ENCODE data around the gene FRAT1. TPM values are rescaled to one million over a fixed set of nuclear protein-coding genes. Genes with fewer than 3 reads are reported as not detected.
A peak's percentile ranks its signal among the peaks of the same experiment; 100 is the strongest.

FRAT1 gene
- total and polyA plus RNA-seq, 2 of the 13 experiments (the other 11 are each of a cell fraction or from before 2014, with no cell fraction given), result 1.7 to 2.3 TPM

DNA sequence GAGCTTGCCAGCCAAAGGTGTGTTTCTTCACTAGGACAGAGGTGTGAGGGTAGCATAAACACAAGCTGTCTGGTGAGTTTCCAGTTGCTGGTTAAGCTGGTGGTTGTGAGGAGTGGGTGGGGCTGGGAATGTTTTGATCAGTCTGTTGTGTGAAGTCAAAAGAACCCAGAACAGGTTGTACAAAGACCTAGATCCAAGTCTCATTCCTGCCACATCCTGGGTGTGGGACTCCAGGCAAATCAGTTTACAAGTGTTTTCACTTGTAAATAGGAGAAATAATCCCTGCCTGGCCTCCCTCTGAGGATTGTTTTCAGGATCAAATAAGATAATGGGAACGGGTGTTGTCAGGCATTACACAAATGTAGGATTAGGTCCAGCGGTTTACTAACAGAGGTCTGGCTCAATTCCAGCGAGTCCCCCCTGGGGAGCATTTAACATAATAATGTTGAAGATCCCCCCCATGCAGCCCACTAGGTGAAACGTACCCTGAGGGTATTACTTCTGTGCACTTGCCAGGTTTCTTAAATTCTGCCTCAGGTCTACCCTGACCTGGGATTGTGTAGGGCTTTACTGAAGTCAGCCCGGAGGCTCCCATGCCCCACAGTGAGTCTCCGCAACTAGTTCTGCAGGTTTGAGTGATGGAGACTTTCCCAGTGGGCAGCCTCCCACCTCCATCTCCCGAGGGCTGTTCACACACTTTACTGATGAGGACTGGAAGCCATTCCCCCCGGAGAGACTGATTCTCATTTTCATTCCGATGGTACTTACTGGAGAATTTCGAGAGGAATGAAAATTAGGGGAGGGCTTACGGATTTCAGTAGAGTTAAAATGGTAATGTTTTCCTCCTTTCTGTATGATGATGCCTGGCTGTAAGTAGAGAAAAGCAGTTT is 18.1 kb downstream of the FRAT1 start:
- Histone ChIP-seq H3K36me3 (replicated peaks in 1 of 2; ENCODE audit: control insufficient read depth in 1 of 2, insufficient read depth in 2 of 2, low read length in 2 of 2) (no peaks in the 10 kb centered on the region), H3K9me3 (ENCODE audit: low read length) (no peaks in the 10 kb centered on the region), H3K4me3 (replicated peaks in 1 of 3; ENCODE audit: insufficient read depth in 1 of 3, low read depth in 2 of 3, low read length in 3 of 3) (no peak overlapping the region), H3K27me3 (ENCODE audit: control insufficient read depth in 1 of 2, insufficient read depth in 2 of 2, low read length in 2 of 2) (no peaks in the 10 kb centered on the region), H3K27ac (ENCODE audit: extremely low read length, insufficient read depth, low read length) (no peak overlapping the region), H3K4me1 (ENCODE audit: insufficient read depth, low read length) (peaks cover 26% of the 10 kb centered on the region), H4K20me1 (ENCODE audit: insufficient read depth, low read length) (no peaks in the 10 kb centered on the region), H3K4me2 (ENCODE audit: low read depth, low read length) (peak overlapping the region; percentile 13; the same call in 1 of the 2 replicates), H3K79me2 (ENCODE audit: insufficient read depth, low read length) (peaks cover 19% of the 10 kb centered on the region), H3K9ac (ENCODE audit: insufficient read depth, low read depth, low read length) (peak overlapping the region; percentile 12), H2AFZ (ENCODE audit: low read length) (no peak overlapping the region)
- ChIA-PET POLR2A (no interaction called here), CTCF (ENCODE audit: low intra/inter-chr PET ratio, low total read pairs) (no interaction called here)
- DNase-seq (ENCODE audit: low spot score), result no peak
- WGBS (ENCODE audit: low lambda C conversion rate), result 24% methylated on average over 11 of the region's 11 CpGs
- BruUV-seq (replicated peaks), result no TSS peak
- no peak for FAIRE-seq
- no peak for ATAC-seq
- in situ Hi-C loops (cut with HindIII; ENCODE audit: extremely low pct_ligation_motif_present, low pct_unique_long_range_greater_than_20kb), result no loop called here
- intact Hi-C loops (cut with micrococcal nuclease; ENCODE audit: unreplicated experiment), result no loop called here
- TF ChIP-seq FOXP1 (IDR thresholded peaks at IDR 0.05) (no peak), FOXP1 (CRISPR knock-in tag; IDR thresholded peaks at IDR 0.05) (0 out of 2 replicates have a peak, but pooled peaks have one; percentile 14), KDM5B (CRISPR knock-in tag; IDR thresholded peaks at IDR 0.05; ENCODE audit: borderline replicate concordance) (no peak)

DNA sequence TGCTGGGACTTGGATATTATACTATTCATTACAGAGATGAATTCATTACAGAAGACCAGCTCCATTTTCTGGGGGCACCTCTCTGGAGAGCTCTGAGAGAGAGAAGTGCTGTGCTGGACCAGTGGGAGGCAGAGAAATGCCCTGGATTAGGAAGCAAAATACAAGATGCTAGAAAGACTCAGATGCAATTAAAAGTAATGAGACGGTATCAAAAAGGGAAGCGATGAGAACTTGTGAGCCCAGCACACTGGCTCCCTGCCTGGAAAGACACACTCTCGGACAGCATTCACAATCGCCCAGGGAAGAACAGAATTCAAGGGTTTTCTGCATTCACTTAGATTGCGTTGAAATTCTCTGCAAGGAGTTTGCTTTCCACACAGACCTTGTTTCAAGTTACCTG is 19.0 kb downstream of the FRAT1 start:
- no peak for DNase-seq (ENCODE audit: low spot score)
- no peak for ATAC-seq
- H3K4me2 ChIP-seq (ENCODE audit: low read depth, low read length), result no peak overlapping the region
- intact Hi-C loops (cut with micrococcal nuclease; ENCODE audit: unreplicated experiment) (no loop called here), in situ Hi-C loops (cut with HindIII; ENCODE audit: extremely low pct_ligation_motif_present, low pct_unique_long_range_greater_than_20kb) (no loop called here)
- no peaks in the 10 kb centered on the region for H3K36me3 ChIP-seq (replicated peaks in 1 of 2; ENCODE audit: control insufficient read depth in 1 of 2, insufficient read depth in 2 of 2, low read length in 2 of 2)
- H3K27me3 ChIP-seq (ENCODE audit: control insufficient read depth in 1 of 2, insufficient read depth in 2 of 2, low read length in 2 of 2), result no peaks in the 10 kb centered on the region
- no peak overlapping the region for H3K4me3 ChIP-seq (replicated peaks in 1 of 3; ENCODE audit: insufficient read depth in 1 of 3, low read depth in 2 of 3, low read length in 3 of 3)
- H3K4me1 ChIP-seq (ENCODE audit: insufficient read depth, low read length), result peaks cover 25% of the 10 kb centered on the region
- peaks cover 10% of the 10 kb centered on the region for H3K79me2 ChIP-seq (ENCODE audit: insufficient read depth, low read length)
- TF ChIP-seq, protein P1, sequence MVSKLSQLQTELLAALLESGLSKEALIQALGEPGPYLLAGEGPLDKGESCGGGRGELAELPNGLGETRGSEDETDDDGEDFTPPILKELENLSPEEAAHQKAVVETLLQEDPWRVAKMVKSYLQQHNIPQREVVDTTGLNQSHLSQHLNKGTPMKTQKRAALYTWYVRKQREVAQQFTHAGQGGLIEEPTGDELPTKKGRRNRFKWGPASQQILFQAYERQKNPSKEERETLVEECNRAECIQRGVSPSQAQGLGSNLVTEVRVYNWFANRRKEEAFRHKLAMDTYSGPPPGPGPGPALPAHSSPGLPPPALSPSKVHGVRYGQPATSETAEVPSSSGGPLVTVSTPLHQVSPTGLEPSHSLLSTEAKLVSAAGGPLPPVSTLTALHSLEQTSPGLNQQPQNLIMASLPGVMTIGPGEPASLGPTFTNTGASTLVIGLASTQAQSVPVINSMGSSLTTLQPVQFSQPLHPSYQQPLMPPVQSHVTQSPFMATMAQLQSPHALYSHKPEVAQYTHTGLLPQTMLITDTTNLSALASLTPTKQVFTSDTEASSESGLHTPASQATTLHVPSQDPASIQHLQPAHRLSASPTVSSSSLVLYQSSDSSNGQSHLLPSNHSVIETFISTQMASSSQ (IDR thresholded peaks at IDR 0.05; ENCODE audit: low read depth), result no peak
- TF ChIP-seq, protein P1 (CRISPR knock-in tag; IDR thresholded peaks at IDR 0.05; ENCODE audit: borderline replicate concordance), result no peak
- TF ChIP-seq ZNF264 (CRISPR knock-in tag; IDR thresholded peaks at IDR 0.05) (no peak), CBX1 (IDR thresholded peaks at IDR 0.05; ENCODE audit: low read depth) (no peak), JUNB (CRISPR knock-in tag; IDR thresholded peaks at IDR 0.05; ENCODE audit: borderline replicate concordance) (no peak), CEBPB (IDR thresholded peaks at IDR 0.05; ENCODE audit: borderline replicate concordance, low read depth, low read length) (no peak), XRCC5 (optimal IDR thresholded peaks at IDR 0.05; ENCODE audit: low read length) (no peak), SOX6 (IDR thresholded peaks at IDR 0.05) (no peak), SOX6 (CRISPR knock-in tag; IDR thresholded peaks at IDR 0.05) (no peak), ZNF296 (CRISPR knock-in tag; conservative IDR thresholded peaks at IDR 0.05) (no peak), CBFB (CRISPR knock-in tag; IDR thresholded peaks at IDR 0.05) (no peak)
- TF ChIP-seq, protein P2, sequence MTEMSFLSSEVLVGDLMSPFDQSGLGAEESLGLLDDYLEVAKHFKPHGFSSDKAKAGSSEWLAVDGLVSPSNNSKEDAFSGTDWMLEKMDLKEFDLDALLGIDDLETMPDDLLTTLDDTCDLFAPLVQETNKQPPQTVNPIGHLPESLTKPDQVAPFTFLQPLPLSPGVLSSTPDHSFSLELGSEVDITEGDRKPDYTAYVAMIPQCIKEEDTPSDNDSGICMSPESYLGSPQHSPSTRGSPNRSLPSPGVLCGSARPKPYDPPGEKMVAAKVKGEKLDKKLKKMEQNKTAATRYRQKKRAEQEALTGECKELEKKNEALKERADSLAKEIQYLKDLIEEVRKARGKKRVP (CRISPR knock-in tag; IDR thresholded peaks at IDR 0.05), result no peak
- no peak for FAIRE-seq
- BruUV-seq (replicated peaks), result no TSS peak
- ChIA-PET CTCF (ENCODE audit: low intra/inter-chr PET ratio, low total read pairs) (no interaction called here), POLR2A (no interaction called here)
- no peaks in the 10 kb centered on the region for H3K9me3 ChIP-seq (ENCODE audit: low read length)
- 74% methylated on average over 5 of the region's 5 CpGs for WGBS (ENCODE audit: low lambda C conversion rate)
- H2AFZ ChIP-seq (ENCODE audit: low read length), result no peak overlapping the region
- H3K9ac ChIP-seq (ENCODE audit: insufficient read depth, low read depth, low read length), result no peak overlapping the region
- no peaks in the 10 kb centered on the region for H4K20me1 ChIP-seq (ENCODE audit: insufficient read depth, low read length)
- H3K27ac ChIP-seq (ENCODE audit: extremely low read length, insufficient read depth, low read length), result no peak overlapping the region

All from HepG2 (cell line).